ENCODE results near the gene MAPK12.

MAPK12 gene

GRCh38 chr22:50229370-50229769 is 32.1 kb downstream of the MAPK12 start:
- Mint-ChIP-seq H3K9me3 (no peaks in the 10 kb centered on the region), H3K27me3 (ENCODE audit: low read depth) (no peaks in the 10 kb centered on the region), H3K4me1 (no peaks in the 10 kb centered on the region)

DNA sequence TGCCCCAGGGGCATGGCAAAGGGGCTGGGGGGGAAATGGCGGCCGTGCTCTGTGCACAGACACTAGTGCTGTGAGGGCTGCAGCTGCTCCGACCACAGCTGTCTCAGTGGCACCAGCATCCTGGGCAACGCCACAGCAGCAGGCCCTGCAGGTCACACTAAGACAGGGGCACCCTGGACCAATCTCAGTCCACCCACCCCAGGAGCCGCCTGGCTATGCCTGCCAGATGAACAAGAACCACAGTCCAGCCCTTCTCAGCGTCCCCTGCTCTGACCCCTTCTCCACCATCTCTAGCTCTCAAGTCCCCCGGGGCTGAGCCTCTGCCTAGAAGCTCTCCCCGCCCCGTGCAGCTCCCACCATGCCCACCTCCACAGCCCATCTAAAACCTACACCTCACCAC is 33.1 kb downstream of the MAPK12 start:
- Mint-ChIP-seq H3K36me3 (ENCODE audit: low read depth) (peaks cover 31% of the 10 kb centered on the region), H3K27me3 (ENCODE audit: low read depth) (no peaks in the 10 kb centered on the region), H3K4me3 (no peak overlapping the region), H3K27ac (no peak overlapping the region), H3K4me1 (no peaks in the 10 kb centered on the region), H3K9me3 (no peaks in the 10 kb centered on the region)
- TF ChIP-seq, protein P1, sequence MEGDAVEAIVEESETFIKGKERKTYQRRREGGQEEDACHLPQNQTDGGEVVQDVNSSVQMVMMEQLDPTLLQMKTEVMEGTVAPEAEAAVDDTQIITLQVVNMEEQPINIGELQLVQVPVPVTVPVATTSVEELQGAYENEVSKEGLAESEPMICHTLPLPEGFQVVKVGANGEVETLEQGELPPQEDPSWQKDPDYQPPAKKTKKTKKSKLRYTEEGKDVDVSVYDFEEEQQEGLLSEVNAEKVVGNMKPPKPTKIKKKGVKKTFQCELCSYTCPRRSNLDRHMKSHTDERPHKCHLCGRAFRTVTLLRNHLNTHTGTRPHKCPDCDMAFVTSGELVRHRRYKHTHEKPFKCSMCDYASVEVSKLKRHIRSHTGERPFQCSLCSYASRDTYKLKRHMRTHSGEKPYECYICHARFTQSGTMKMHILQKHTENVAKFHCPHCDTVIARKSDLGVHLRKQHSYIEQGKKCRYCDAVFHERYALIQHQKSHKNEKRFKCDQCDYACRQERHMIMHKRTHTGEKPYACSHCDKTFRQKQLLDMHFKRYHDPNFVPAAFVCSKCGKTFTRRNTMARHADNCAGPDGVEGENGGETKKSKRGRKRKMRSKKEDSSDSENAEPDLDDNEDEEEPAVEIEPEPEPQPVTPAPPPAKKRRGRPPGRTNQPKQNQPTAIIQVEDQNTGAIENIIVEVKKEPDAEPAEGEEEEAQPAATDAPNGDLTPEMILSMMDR (IDR thresholded peaks at IDR 0.05; ENCODE audit: unreplicated experiment in 3 of 3) = no peak

More at GRCh38 chr22:50229370-50229769, 32.1 kb downstream of the MAPK12 start:
- H3K27ac Mint-ChIP-seq = no peak overlapping the region
- H3K36me3 Mint-ChIP-seq (ENCODE audit: low read depth) = peaks cover 28% of the 10 kb centered on the region
- TF ChIP-seq, protein P1 (IDR thresholded peaks at IDR 0.05; ENCODE audit: unreplicated experiment in 3 of 3) = no peak
- no peak overlapping the region for H3K4me3 Mint-ChIP-seq

- H3K9me3 Mint-ChIP-seq = no peaks in the 10 kb centered on the region
- no peaks in the 10 kb centered on the region for H3K4me1 Mint-ChIP-seq
- peaks cover 33% of the 10 kb centered on the region for H3K36me3 Mint-ChIP-seq (ENCODE audit: low read depth)
- H3K27me3 Mint-ChIP-seq (ENCODE audit: low read depth) = no peaks in the 10 kb centered on the region
- no peak overlapping the region for H3K27ac Mint-ChIP-seq
- H3K4me3 Mint-ChIP-seq = no peak overlapping the region
- TF ChIP-seq, protein P1 (IDR thresholded peaks at IDR 0.05; ENCODE audit: unreplicated experiment in 3 of 3) = no peak
These were observed 33.8 kb downstream of the MAPK12 start for GRCh38 chr22:50227579-50228215.

GRCh38 chr22:50226875-50227165 is 34.7 kb downstream of the MAPK12 start:
- TF ChIP-seq, protein P1 (IDR thresholded peaks at IDR 0.05; ENCODE audit: unreplicated experiment in 3 of 3) = no peak
- Mint-ChIP-seq H3K27ac (no peak overlapping the region), H3K4me3 (no peak overlapping the region), H3K27me3 (ENCODE audit: low read depth) (no peaks in the 10 kb centered on the region), H3K9me3 (no peaks in the 10 kb centered on the region), H3K36me3 (ENCODE audit: low read depth) (peaks cover 37% of the 10 kb centered on the region), H3K4me1 (no peaks in the 10 kb centered on the region)

GRCh38 chr22:50226063-50226874 is 35.2 kb downstream of the MAPK12 start:
- Mint-ChIP-seq H3K4me3 (no peak overlapping the region), H3K27me3 (ENCODE audit: low read depth) (no peaks in the 10 kb centered on the region), H3K27ac (no peak overlapping the region), H3K36me3 (ENCODE audit: low read depth) (peaks cover 37% of the 10 kb centered on the region), H3K9me3 (no peaks in the 10 kb centered on the region), H3K4me1 (no peaks in the 10 kb centered on the region)
- TF ChIP-seq, protein P1 (IDR thresholded peaks at IDR 0.05; ENCODE audit: unreplicated experiment in 3 of 3) = no peak
